Smooth muscle cell (in vitro differentiated cells): Measurements from ENCODE around the gene SMARCB1. TPM values are rescaled to one million over a fixed set of nuclear protein-coding genes. Genes with fewer than 3 reads are reported as not detected.

ENCODE experiments used
- DNase-seq: peaks from one replicate; lab custom pipeline; 2025; ENCODE audit not compliant: unreplicated experiment; lab: John Stamatoyannopoulos, UW
- H2AFZ ChIP-seq: fragments of 200-600 bp; sonication (generic); 2 replicates; pipeline ENCODE4 v1.6.0; 2016; ENCODE audit warnings: antibody characterized with exemption, low read depth, mild to moderate bottlenecking
- H3F3A ChIP-seq: fragments of 200-600 bp; sonication (generic); 2 replicates; pipeline ENCODE4 v1.6.0; 2017; ENCODE audit warnings: antibody characterized with exemption, low read depth
- H3K27ac ChIP-seq: fragments of 200-600 bp; sonication (generic); 2 replicates; pipeline ENCODE4 v1.5.1; 2016; ENCODE audit warnings: low read depth, mild to moderate bottlenecking
- H3K27me3 ChIP-seq: fragments of 200-600 bp; sonication (generic); 2 replicates; pipeline ENCODE4 v1.6.1; 2016; ENCODE audit warnings: low read depth, mild to moderate bottlenecking
- H3K36me3 ChIP-seq: fragments of 200-600 bp; sonication (generic); 2 replicates; pipeline ENCODE4 v1.5.1; 2016; ENCODE audit warnings: low read depth
- H3K4me1 ChIP-seq: fragments of 200-600 bp; sonication (generic); 2 replicates; pipeline ENCODE4 v1.5.1; 2016; ENCODE audit warnings: low read depth
- H3K4me2 ChIP-seq: fragments of 200-600 bp; sonication (generic); 2 replicates; pipeline ENCODE4 v1.6.0; 2016; ENCODE audit warnings: mild to moderate bottlenecking
- H3K4me3 ChIP-seq: fragments of 200-600 bp; sonication (generic); 2 replicates; pipeline ENCODE4 v1.5.1; 2016; ENCODE audit warnings: mild to moderate bottlenecking
- H3K79me2 ChIP-seq: fragments of 200-600 bp; sonication (generic); 2 replicates; pipeline ENCODE4 v1.6.0; 2016; ENCODE audit warnings: low read depth, mild to moderate bottlenecking
- H3K9ac ChIP-seq: fragments of 200-600 bp; sonication (generic); 2 replicates; pipeline ENCODE4 v1.6.0; 2016; ENCODE audit warnings: low read depth
- H3K9me3 ChIP-seq: fragments of 200-600 bp; sonication (generic); replicated peaks from 2 replicates; pipeline ENCODE4 v1.5.1; 2016; ENCODE audit warnings: low read depth
- H4K20me1 ChIP-seq: fragments of 200-600 bp; sonication (generic); 2 replicates; pipeline ENCODE4 v1.6.0; 2016; ENCODE audit warnings: low read depth
- WGBS: methylation state at CpG from one replicate; pipeline ENCODE4 v1.1.7; 2016; ENCODE audit warnings: low lambda C conversion rate; 5-methylcytosine and 5-hydroxymethylcytosine counted together
- polyA plus RNA-seq: library from polyadenylated mRNA; unstranded; fragments of >200 nt; fragmentation: Nextera tagmentation; extraction: Ambion mirVana; gene quantifications from 2 replicates; pipeline ENCODE4 v1.2.1, GENCODE V29; 2016
- total RNA-seq: library from RNA; depleted of rRNA; stranded (reverse); fragments of >200 nt; gene quantifications from 2 replicates; pipeline ENCODE4 v1.2.3, GENCODE V29; 2014
- TF ChIP-seq, protein P1 (sequence below): fragments of 200-600 bp; sonication (generic); IDR thresholded peaks from 2 replicates; pipeline ENCODE4 v1.5.1; 2017; ENCODE audit warnings: borderline replicate concordance, mild to moderate bottlenecking, antibody characterized with exemption; ENCODE audit not compliant: insufficient read depth, poor library complexity, severe bottlenecking

Gene SMARCB1
- total and polyA plus RNA-seq, 2 experiments from 2014 or later, result 65.8 to 124 TPM

DNA sequence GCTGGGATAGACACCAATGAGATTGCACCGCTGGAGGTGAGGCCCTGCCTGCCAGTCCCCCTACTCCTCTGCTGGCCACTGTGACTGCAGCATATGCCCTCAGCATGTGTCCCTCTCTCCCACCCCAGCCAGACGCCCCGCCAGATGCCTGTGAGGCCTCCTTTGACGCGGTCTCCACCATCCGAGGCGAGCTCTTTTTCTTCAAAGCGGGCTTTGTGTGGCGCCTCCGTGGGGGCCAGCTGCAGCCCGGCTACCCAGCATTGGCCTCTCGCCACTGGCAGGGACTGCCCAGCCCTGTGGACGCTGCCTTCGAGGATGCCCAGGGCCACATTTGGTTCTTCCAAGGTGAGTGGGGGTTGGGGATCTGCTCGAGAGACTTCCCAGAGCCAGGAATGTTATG, 5.7 kb upstream of the SMARCB1 start:
- Histone ChIP-seq H3K27ac (no peak overlapping the region), H2AFZ (no peak overlapping the region), H3K9me3 (no peaks in the 10 kb centered on the region), H3K4me3 (no peak overlapping the region), H3K4me2 (no peak overlapping the region), H3K9ac (no peak overlapping the region), H4K20me1 (no peaks in the 10 kb centered on the region), H3K79me2 (no peaks in the 10 kb centered on the region), H3K4me1 (no peaks in the 10 kb centered on the region), H3K27me3 (no peaks in the 10 kb centered on the region), H3K36me3 (no peaks in the 10 kb centered on the region), H3F3A (no peaks in the 10 kb centered on the region)
- DNase-seq, result no peak
- TF ChIP-seq, protein P1, sequence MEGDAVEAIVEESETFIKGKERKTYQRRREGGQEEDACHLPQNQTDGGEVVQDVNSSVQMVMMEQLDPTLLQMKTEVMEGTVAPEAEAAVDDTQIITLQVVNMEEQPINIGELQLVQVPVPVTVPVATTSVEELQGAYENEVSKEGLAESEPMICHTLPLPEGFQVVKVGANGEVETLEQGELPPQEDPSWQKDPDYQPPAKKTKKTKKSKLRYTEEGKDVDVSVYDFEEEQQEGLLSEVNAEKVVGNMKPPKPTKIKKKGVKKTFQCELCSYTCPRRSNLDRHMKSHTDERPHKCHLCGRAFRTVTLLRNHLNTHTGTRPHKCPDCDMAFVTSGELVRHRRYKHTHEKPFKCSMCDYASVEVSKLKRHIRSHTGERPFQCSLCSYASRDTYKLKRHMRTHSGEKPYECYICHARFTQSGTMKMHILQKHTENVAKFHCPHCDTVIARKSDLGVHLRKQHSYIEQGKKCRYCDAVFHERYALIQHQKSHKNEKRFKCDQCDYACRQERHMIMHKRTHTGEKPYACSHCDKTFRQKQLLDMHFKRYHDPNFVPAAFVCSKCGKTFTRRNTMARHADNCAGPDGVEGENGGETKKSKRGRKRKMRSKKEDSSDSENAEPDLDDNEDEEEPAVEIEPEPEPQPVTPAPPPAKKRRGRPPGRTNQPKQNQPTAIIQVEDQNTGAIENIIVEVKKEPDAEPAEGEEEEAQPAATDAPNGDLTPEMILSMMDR, result no peak
- 85% methylated on average over 15 of the region's 15 CpGs for WGBS

- TF ChIP-seq, protein P1, result no peak
- no peaks in the 10 kb centered on the region for H3F3A ChIP-seq
- no peaks in the 10 kb centered on the region for H3K36me3 ChIP-seq
- no peak for DNase-seq
- no peaks in the 10 kb centered on the region for H3K27me3 ChIP-seq
- peaks cover 5% of the 10 kb centered on the region for H3K4me1 ChIP-seq
- peak overlapping the region; percentile 51 for H3K4me2 ChIP-seq
- 63% methylated on average over 14 of the region's 14 CpGs for WGBS
- H2AFZ ChIP-seq, result no peak overlapping the region
- no peaks in the 10 kb centered on the region for H3K9me3 ChIP-seq
- no peaks in the 10 kb centered on the region for H3K79me2 ChIP-seq
- H3K27ac ChIP-seq, result no peak overlapping the region
- no peaks in the 10 kb centered on the region for H4K20me1 ChIP-seq
- no peak overlapping the region for H3K4me3 ChIP-seq
- no peak overlapping the region for H3K9ac ChIP-seq
Observed at GRCh38 chr22:23781511-23782183, 5.1 kb upstream of the SMARCB1 start.

- H2AFZ ChIP-seq, result no peak overlapping the region
- DNase-seq, result no peak
- no peak overlapping the region for H3K4me2 ChIP-seq
- H3K27me3 ChIP-seq, result no peaks in the 10 kb centered on the region
- H4K20me1 ChIP-seq, result no peaks in the 10 kb centered on the region
- WGBS, result 98% methylated on average over 16 of the region's 16 CpGs
- no peaks in the 10 kb centered on the region for H3K79me2 ChIP-seq
- H3F3A ChIP-seq, result no peaks in the 10 kb centered on the region
- no peaks in the 10 kb centered on the region for H3K36me3 ChIP-seq
- TF ChIP-seq, protein P1, result no peak
- H3K4me3 ChIP-seq, result no peak overlapping the region
- H3K27ac ChIP-seq, result no peak overlapping the region
- no peak overlapping the region for H3K9ac ChIP-seq
- H3K9me3 ChIP-seq, result no peaks in the 10 kb centered on the region
- H3K4me1 ChIP-seq, result peaks cover 5% of the 10 kb centered on the region
Observed at GRCh38 chr22:23782252-23782651, 4.5 kb upstream of the SMARCB1 start.

DNA sequence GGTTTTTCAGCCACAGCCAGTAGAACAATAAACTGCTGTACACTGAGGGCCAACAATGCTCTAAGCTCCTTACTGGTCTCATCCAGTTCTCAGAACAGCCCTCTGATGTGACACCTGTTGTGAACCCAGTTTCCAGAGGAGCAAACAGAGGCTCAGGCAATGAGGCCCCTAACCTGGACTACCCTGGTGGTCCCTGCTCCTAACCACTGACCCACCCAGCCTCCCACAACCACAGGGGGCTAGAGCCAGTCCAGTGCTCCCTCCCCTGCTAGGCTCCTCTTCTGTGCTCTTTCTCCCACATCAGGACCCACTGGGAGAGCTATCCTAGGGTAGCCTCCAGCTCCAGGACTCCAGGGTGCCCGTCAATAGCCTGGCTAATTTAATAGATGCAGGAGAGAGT, 4.1 kb upstream of the SMARCB1 start:
- peaks cover 4% of the 10 kb centered on the region for H4K20me1 ChIP-seq

More for the DNA sequence above, 4.1 kb upstream of the SMARCB1 start:
- Histone ChIP-seq H3K27ac (no peak overlapping the region), H3K4me3 (no peak overlapping the region), H3K27me3 (no peaks in the 10 kb centered on the region), H3F3A (no peaks in the 10 kb centered on the region), H3K9ac (no peak overlapping the region), H3K4me2 (no peak overlapping the region), H3K4me1 (peaks cover 7% of the 10 kb centered on the region), H3K36me3 (no peaks in the 10 kb centered on the region), H3K9me3 (no peaks in the 10 kb centered on the region), H2AFZ (no peak overlapping the region), H3K79me2 (peaks cover 4% of the 10 kb centered on the region)
- TF ChIP-seq, protein P1, result no peak
- DNase-seq, result no peak
- 96% methylated on average over 1 of the region's 1 CpG for WGBS
